Psoas muscle (tissue), 8 donors: ENCODE measurements around the gene MAP3K2. TPM values are rescaled to one million over a fixed set of nuclear protein-coding genes. Genes with fewer than 3 reads are reported as not detected.

Experiments
- ATAC-seq, 4 donors: fragments of 200-7000 bp; cut with Tn5 transposase; one replicate each; pipeline ENCODE4 v1.9.1; 2020; ENCODE audit warnings: moderate library complexity in 3 of 4, mild to moderate bottlenecking in 2 of 4
- DNase-seq, 2 donors: peaks; one replicate each; pipeline ENCODE4 v3.0.0-alpha.2; 2020
- H3K27ac ChIP-seq: fragments of 200-600 bp; one replicate; pipeline ENCODE4 v1.8.0; 2022
- H3K27me3 ChIP-seq, 3 donors: fragments of 200-600 bp in 1 of 3; one replicate each; pipeline versions ENCODE4 v1.6.1 to v1.8.0; 2013 to 2022; ENCODE audit warnings: low read length in 2 of 3, mild to moderate bottlenecking in 2 of 3, moderate library complexity in 1 of 3; ENCODE audit not compliant: insufficient read depth in 3 of 3
- H3K36me3 ChIP-seq, 2 donors: fragments of 200-600 bp in 1 of 2; one replicate each; pipeline versions ENCODE4 v1.6.1 to v1.8.0; 2013 to 2022; ENCODE audit warnings: low read depth in 1 of 2, mild to moderate bottlenecking in 1 of 2, moderate library complexity in 1 of 2; ENCODE audit not compliant: insufficient read depth in 1 of 2
- H3K4me1 ChIP-seq: fragments of 200-600 bp; one replicate; pipeline ENCODE4 v1.8.0; 2022
- H3K4me3 ChIP-seq: fragments of 200-600 bp; one replicate; pipeline ENCODE4 v1.8.0; 2022; ENCODE audit warnings: mild to moderate bottlenecking
- H3K9me3 ChIP-seq: fragments of 200-600 bp; one replicate; pipeline ENCODE4 v1.8.0; 2022
- CTCF ChIP-seq: fragments of 200-600 bp; IDR thresholded peaks from one replicate; pipeline ENCODE4 v1.8.0; 2022; ENCODE audit warnings: antibody characterized with exemption
- WGBS, 3 donors: extraction: QIAGEN DNeasy Blood & Tissue Kit; methylation state at CpG; one replicate each; pipeline versions ENCODE4 v1.1.6 to v1.1.7; 2013; 5-methylcytosine and 5-hydroxymethylcytosine counted together
- intact Hi-C, 2 donors: fragments of 100-400 bp; cut with DNase I; formaldehyde crosslinking; loops; one replicate each; pipeline versions ENCODE4 v1.11.0 to v1.14.2; 2022
- polyA plus RNA-seq, 3 donors: library from polyadenylated mRNA; stranded (reverse); fragments of 200-250 nt; gene quantifications; one replicate each; pipeline ENCODE4 v1.2.3, GENCODE V29; 2013
- total RNA-seq, 4 donors: library from RNA; stranded (reverse); fragmentation: NEBNext Ultra II Directional in 2 of 4; extraction: Animal tissue kit (Norgen Biotek cat#: 25700) in 2 of 4; gene quantifications; one replicate each; pipeline versions ENCODE4 v1.2.1 to v1.2.4, GENCODE V29; 2021 to 2023
- donor health status: healthy with polysubstance abuse.
- donor health status: DM: no; HTN: no; CAD: no; lungs with moderate emphysema.
- donor health status: Bipolar disorder and iron deficiency.
- donor health status: healthy.
- donor health status: DM: yes; HTN: yes; CAD: no.
- donor health status: DM: no; HTN: no; CAD: no.
- donor health status: DM: no; HTN: no; CAD: no.
- donor health status: DM: yes; HTN: yes; CAD: no.

The MAP3K2 gene
- total and polyA plus RNA-seq, 7 donors = 4.2 to 37.1 (median 25.9) TPM

- Histone ChIP-seq H3K36me3 (no peaks in the 10 kb centered on the region), H3K4me1 (peaks cover 32% of the 10 kb centered on the region), H3K9me3 (no peaks in the 10 kb centered on the region), H3K4me3 (no peak overlapping the region), H3K27me3 (no peaks in the 10 kb centered on the region), H3K27ac (peak overlapping the region; percentile 39)
- 84 to 94% (median 87%) methylated on average over 2 of the region's 2 CpGs for WGBS, 3 donors
- no peak for TF ChIP-seq CTCF
- DNase-seq (no peak), ATAC-seq (no peak)
- intact Hi-C loops = no loop called here
Measured at GRCh38 chr2:127392133-127392827, 4.5 kb upstream of the MAP3K2 start.

- no peak for TF ChIP-seq CTCF
- ATAC-seq = no peak
- H3K4me3 ChIP-seq = no peak overlapping the region
- peaks cover 41% of the 10 kb centered on the region for H3K4me1 ChIP-seq
- 88 to 95% (median 88%) methylated on average over 5 of the region's 5 CpGs for WGBS, 3 donors
- DNase-seq = no peak
- peak overlapping the region; percentile 52 for H3K27ac ChIP-seq
- H3K36me3 ChIP-seq = no peaks in the 10 kb centered on the region
- intact Hi-C loops = no loop called here
- no peaks in the 10 kb centered on the region for H3K27me3 ChIP-seq
- no peaks in the 10 kb centered on the region for H3K9me3 ChIP-seq
Measured at GRCh38 chr2:127389778-127390435, 2.1 kb upstream of the MAP3K2 start.

GRCh38 chr2:127388423-127389164, 819 bp upstream of the MAP3K2 start:
- intact Hi-C loops = no loop called here
- ATAC-seq (no peak), DNase-seq (no peak)
- peak overlapping the region; percentile 100 for H3K27ac ChIP-seq
- 45 to 63% (median 49%) methylated on average over 8 of the region's 8 CpGs for WGBS, 3 donors
- TF ChIP-seq CTCF = no peak
- no peaks in the 10 kb centered on the region for H3K27me3 ChIP-seq
- H3K4me1 ChIP-seq = peaks cover 52% of the 10 kb centered on the region
- no peaks in the 10 kb centered on the region for H3K36me3 ChIP-seq
- H3K4me3 ChIP-seq = peak overlapping the region; percentile 100
- H3K9me3 ChIP-seq = no peaks in the 10 kb centered on the region

- Histone ChIP-seq H3K4me3 (peak overlapping the region; percentile 100), H3K36me3 (no peaks in the 10 kb centered on the region), H3K27ac (peak overlapping the region; percentile 100), H3K27me3 (no peaks in the 10 kb centered on the region), H3K4me1 (peaks cover 62% of the 10 kb centered on the region), H3K9me3 (no peaks in the 10 kb centered on the region)
- 0 to 2% (median 1%) methylated on average over 15 to 58 of the region's 58 CpGs for WGBS, 3 donors
- peak; percentile 86 to 92 for DNase-seq
- TF ChIP-seq CTCF = no peak
- intact Hi-C loops = no loop called here
- ATAC-seq = peak; percentile 76 to 81 (median 78)
Measured at GRCh38 chr2:127386764-127387654, 766 bp downstream of the MAP3K2 start.
